ENCODE results near the gene ZBTB16.

The ZBTB16 gene, protein sequence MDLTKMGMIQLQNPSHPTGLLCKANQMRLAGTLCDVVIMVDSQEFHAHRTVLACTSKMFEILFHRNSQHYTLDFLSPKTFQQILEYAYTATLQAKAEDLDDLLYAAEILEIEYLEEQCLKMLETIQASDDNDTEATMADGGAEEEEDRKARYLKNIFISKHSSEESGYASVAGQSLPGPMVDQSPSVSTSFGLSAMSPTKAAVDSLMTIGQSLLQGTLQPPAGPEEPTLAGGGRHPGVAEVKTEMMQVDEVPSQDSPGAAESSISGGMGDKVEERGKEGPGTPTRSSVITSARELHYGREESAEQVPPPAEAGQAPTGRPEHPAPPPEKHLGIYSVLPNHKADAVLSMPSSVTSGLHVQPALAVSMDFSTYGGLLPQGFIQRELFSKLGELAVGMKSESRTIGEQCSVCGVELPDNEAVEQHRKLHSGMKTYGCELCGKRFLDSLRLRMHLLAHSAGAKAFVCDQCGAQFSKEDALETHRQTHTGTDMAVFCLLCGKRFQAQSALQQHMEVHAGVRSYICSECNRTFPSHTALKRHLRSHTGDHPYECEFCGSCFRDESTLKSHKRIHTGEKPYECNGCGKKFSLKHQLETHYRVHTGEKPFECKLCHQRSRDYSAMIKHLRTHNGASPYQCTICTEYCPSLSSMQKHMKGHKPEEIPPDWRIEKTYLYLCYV

DNA sequence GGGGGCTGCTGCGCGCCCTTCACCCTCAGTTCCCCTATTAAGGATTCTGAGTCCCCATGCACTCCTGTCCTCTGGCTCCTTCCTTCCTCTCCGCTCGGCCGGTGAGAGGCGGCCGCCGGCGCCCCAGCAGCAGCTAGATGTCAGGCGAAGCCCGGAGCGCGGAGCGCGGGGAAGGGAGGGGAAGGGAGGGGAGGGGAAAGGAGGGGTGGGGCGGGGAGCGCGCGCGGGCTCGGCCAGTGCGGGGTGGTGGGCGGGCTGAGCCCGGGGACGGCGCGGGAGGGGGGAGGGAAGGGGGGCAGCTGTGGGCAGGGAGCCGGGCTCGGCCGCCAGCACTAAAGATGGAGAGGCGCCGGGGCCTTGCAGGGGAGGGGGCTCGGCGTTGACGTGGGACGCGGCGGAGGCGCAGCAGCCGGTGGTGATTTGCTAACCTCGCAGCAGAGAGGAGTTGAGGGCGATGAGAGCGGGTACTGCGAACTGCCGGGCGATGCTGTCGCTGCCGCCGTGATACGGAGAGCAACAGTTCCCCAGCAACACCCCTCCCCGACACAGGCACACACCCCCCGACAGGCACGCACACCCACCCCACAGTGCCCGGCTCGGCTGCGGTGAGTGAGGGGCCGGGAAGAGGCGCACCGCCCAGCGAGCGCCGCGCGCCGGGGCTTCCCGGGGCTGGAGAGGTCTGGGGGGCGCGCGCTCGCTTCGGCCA lies at the start of gene ZBTB16:
Gene ZBTB16, plus strand, starts transcription at position 434 of the 706 bp plus-strand sequence. CDS start 3,590 bp downstream, outside the sequence.
- peak in 1 of 2 donors; percentile 10 for DNase-seq (ENCODE audit: low read depth in 1 of 2, low spot score in 1 of 2)

DNA sequence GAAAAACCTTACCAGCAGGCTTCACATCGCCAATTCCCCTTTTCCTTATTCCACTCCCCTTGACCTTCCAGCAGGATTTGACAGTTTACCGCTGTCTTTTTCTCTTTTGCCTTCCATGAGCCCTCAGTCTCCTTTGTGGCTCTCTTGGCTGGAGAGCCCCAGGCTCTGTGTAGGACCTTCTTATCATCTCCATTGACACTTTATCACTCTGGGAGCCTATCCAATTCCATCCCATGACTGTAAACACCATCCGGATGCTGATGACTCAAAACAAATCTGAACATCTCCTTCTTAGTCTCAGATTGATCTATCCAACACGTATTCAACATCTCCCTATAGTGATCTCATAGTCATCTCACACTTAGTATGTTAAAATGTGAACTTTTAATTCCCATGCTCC lies 48.6 kb upstream of the ZBTB16 start:
- DNase-seq (ENCODE audit: low read depth in 1 of 2, low spot score in 1 of 2), result no peak

DNA sequence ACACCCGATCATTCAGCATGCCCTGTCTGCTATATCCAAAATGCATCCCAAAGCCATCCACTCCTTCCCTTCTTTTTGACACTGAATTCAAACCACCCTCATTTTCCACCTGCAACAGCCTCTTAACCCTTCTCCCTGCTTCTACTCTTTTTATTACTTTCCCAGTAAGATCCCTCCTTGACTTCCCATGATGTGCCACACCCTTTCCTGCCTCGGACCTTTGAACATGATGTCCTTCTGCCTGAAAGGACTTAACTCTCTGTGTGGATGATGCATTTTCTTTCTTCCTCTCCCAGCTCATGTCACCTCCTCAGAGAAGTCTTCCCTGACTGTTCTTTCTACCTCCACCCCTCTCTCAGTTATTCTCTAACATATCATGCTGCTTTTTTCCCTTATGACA lies 48.1 kb upstream of the ZBTB16 start:
- DNase-seq (ENCODE audit: low read depth in 1 of 2, low spot score in 1 of 2), result no peak

GRCh38 chr11:114015117-114015516 lies 44.4 kb upstream of the ZBTB16 start:
- no peak for DNase-seq (ENCODE audit: low read depth in 1 of 2, low spot score in 1 of 2)

DNA sequence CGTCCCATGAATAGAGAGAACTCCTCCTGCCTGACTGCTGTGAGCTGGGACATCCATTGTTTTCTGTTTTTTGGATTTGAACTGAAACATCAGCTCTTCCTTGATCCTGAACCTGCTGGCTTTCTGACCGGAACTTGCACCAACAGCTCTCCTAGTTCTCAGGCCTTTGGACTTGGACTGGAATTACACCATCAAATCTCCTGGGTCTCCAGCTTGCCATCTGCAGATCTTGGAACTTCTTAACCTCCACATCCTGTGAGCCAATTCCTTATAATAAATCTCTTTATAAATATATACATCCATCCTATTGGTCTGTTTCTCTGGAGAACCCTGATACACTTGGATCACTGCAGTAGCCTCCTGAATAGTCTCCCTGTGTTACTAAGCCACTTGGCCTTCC lies 42.5 kb upstream of the ZBTB16 start:
- no peak for DNase-seq (ENCODE audit: low read depth in 1 of 2, low spot score in 1 of 2)

- DNase-seq (ENCODE audit: low read depth in 1 of 2, low spot score in 1 of 2), result no peak
Observed at GRCh38 chr11:114017723-114018122, 41.8 kb upstream of the ZBTB16 start.

DNA sequence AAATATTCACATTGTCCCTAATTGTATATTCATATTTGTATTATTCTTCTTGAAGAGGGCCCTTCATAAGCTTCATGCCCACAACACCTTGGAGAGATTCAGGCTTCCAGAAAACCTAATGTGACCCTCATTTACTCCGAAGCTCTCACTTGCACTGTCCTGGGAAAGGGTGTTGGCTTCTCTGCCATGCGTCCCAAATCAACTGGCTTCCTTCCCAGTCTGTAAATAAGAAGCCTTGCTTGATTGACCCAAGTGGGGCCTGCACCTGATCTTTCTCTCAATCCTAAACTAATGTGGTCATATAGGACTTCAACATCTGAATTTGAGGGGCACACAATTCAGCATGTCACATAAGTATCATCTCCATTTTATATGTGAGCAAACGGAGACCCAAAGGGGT lies 40.5 kb upstream of the ZBTB16 start:
- no peak for DNase-seq (ENCODE audit: low read depth in 1 of 2, low spot score in 1 of 2)

DNA sequence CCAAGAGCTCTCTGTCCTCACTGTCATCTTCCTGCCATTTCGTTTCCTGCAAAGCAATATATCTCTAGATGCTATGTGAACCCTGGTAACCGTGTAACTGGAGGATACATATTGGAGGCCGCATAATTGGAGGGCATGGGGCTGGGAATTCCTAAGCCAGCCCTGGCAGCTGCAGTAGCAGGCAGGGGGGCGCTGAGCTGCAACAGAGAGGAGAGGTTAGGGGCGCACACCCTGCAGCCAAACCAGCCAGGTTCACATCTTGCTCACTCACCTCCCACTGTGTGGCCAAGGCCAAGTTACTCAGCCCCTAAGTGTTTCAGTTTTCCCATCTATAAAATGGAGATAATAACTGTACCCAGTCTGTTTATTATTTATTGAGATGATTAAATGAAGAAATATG lies 39.9 kb upstream of the ZBTB16 start:
- no peak for DNase-seq (ENCODE audit: low read depth in 1 of 2, low spot score in 1 of 2)

DNA sequence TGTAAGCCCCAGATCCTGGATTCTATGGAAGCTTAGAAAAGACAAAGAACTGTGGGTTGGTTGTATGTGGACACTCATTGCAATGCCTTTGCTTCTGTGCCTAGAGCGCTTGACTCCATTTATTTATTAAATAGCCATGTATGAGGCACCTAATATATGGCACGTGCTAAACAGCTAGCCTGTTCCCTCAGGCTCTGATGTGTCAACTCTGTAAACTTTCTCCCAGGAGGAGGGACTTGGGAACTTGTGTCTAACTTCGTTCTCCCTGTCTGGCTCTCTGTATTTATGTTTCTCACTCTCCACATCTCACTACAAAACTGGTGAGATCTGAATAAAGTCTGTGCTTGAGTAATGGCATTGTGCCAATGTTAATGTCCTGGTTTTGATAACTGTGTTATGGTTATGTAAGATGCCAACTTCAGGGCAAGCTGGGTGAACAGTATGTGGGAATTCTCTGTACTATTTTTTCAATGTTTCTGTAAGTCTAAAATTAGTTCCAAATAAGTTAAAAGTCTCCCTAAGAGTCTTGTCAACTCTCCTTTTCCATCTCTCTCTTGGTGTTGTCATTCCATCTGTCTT lies 34.1 kb upstream of the ZBTB16 start:
- DNase-seq (ENCODE audit: low read depth in 1 of 2, low spot score in 1 of 2), result no peak

- DNase-seq (ENCODE audit: low read depth in 1 of 2, low spot score in 1 of 2), result no peak
Observed at GRCh38 chr11:114026355-114026754, 33.2 kb upstream of the ZBTB16 start.

DNA sequence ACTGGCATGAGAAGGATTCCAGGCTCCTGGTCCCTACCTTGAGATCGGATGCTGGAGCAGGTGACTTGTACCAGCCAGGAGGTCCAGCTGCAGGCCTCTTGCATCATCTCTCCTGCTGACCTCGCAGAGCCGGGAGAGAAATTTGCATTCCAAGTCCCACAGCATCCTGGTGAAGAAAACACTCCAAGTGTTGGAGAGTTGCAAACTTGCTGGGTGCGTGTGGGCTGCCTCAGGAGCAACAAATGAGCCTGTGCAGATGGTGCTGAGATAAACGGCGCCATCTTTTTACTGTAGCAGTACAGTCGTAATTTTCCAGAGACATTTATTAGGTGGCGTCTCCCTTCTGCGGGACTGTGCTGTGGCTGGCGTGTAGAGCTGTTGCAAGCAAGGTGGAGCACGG lies 32.1 kb upstream of the ZBTB16 start:
- no peak for DNase-seq (ENCODE audit: low read depth in 1 of 2, low spot score in 1 of 2)

DNA sequence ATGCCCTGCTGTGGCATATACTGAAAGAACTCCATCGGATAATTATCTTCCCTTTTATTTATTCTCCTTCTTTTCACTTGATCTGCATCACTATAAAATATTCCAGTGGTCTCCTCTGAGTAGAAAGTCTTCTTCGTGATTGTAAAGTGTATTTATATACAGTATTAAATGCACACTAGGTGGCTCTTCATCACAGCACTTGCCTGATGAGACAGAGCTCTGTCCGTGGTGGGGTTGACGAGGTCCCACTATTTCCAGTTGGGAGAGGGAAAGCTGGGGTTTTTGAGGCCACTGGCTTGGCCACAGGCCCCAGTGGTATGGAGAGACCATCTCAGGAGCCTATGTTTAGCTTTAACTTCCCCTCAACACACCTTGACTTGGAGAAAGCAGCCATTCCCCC lies 31.6 kb upstream of the ZBTB16 start:
- no peak for DNase-seq (ENCODE audit: low read depth in 1 of 2, low spot score in 1 of 2)

DNA sequence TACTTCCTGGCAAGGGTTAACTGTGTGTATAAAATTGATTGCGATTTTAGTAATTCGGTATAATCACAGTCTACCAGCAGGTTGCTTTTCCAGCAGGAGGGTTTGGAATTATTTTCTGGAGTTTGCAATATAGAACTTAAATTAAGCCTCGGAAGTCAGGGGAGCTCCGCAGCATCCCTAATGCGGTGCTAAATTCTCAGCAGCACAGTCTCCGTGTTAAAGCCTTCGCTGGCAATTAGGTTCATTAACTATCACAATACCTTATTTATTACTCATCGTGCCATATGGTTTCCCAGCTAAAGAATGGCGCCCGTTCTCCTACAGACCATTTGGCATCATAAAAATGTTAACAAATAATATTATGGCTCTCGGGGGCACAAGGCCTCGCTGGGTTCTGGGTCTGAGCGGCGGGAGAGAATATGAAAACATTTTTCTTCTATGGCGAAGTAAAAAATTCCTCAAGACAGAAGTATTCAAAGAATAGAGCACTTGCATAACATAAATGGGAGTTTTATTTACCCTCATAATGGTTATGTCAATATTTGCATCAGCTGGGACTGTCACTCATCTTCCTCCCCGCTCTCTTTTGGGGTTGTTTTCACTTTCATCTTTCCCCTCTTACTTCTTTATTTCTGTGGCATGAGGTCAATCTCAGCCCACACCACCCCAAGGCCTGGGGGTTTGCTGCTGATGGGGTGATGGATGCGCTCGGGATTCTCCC lies 28.1 kb upstream of the ZBTB16 start:
- DNase-seq (ENCODE audit: low read depth in 1 of 2, low spot score in 1 of 2), result no peak

- no peak for DNase-seq (ENCODE audit: low read depth in 1 of 2, low spot score in 1 of 2)
Observed at GRCh38 chr11:114031967-114032320, 27.6 kb upstream of the ZBTB16 start.

- DNase-seq (ENCODE audit: low read depth in 1 of 2, low spot score in 1 of 2), result no peak
Observed at GRCh38 chr11:114033066-114033465, 26.4 kb upstream of the ZBTB16 start.

- DNase-seq (ENCODE audit: low read depth in 1 of 2, low spot score in 1 of 2), result no peak
Observed at GRCh38 chr11:114033572-114033971, 25.9 kb upstream of the ZBTB16 start.

GRCh38 chr11:114034956-114035355 lies 24.6 kb upstream of the ZBTB16 start:
- no peak for DNase-seq (ENCODE audit: low read depth in 1 of 2, low spot score in 1 of 2)

GRCh38 chr11:114036147-114036811 lies 23.2 kb upstream of the ZBTB16 start:
- peak; percentile 26 to 31 for DNase-seq (ENCODE audit: low read depth in 1 of 2, low spot score in 1 of 2)

- no peak for DNase-seq (ENCODE audit: low read depth in 1 of 2, low spot score in 1 of 2)
Observed at GRCh38 chr11:114036958-114037357, 22.6 kb upstream of the ZBTB16 start.

GRCh38 chr11:114039551-114039950 lies 20.0 kb upstream of the ZBTB16 start:
- no peak for DNase-seq (ENCODE audit: low read depth in 1 of 2, low spot score in 1 of 2)

All from activated CD4-positive, alpha-beta T cell treated with anti-CD3 and anti-CD28 coated beads, Interleukin-2, amount 50 U/mL, for 24 hours (primary cell).